ENCODE measurements around the gene LMBR1.

- TF ChIP-seq POLR2A (IDR thresholded peaks at IDR 0.05; ENCODE audit: low read depth, low read length) (no peak), CTCF (conservative IDR thresholded peaks at IDR 0.05; ENCODE audit: low read depth, low read length) (no peak), NFE2L2 (IDR thresholded peaks at IDR 0.05; ENCODE audit: low read depth, low read length) (no peak), CHD1 (IDR thresholded peaks at IDR 0.05; ENCODE audit: low read depth, low read length) (no peak), RCOR1 (IDR thresholded peaks at IDR 0.05; ENCODE audit: insufficient replicate concordance, low read length) (no peak), FOS (IDR thresholded peaks at IDR 0.05; ENCODE audit: low read depth, low read length) (no peak), ELK1 (IDR thresholded peaks at IDR 0.05; ENCODE audit: borderline replicate concordance, low read depth, low read length) (no peak), USF2 (IDR thresholded peaks at IDR 0.05; ENCODE audit: low read depth, low read length) (no peak), SMC3 (IDR thresholded peaks at IDR 0.05; ENCODE audit: low read depth, low read length) (no peak), RFX5 (IDR thresholded peaks at IDR 0.05; ENCODE audit: low read depth, low read length) (no peak)
Observed at GRCh38 chr7:156691764-156692163, 201.2 kb downstream of the LMBR1 start.

All from IMR-90 (cell line).